Activated CD4-positive, alpha-beta memory T cell treated with anti-CD3 and anti-CD28 coated beads for 36 hours (primary cell): ENCODE results near the gene KAT2B. TPM values are rescaled to one million over a fixed set of nuclear protein-coding genes. Genes with fewer than 3 reads are reported as not detected.

Source experiments
- CTCF ChIA-PET: fragments of 350-600 bp; sonication (Branson Sonifier 250); formaldehyde crosslinking; loops from one replicate; lab custom pipeline; 2021; ENCODE audit warnings: antibody characterized with exemption, inconsistent platforms; lab: Charles Lee
- POLR2A ChIA-PET: fragments of 350-600 bp; sonication (Branson Sonifier 250); formaldehyde crosslinking; loops from one replicate; lab custom pipeline; 2021; ENCODE audit warnings: antibody characterized with exemption; lab: Charles Lee
- DNase-seq: peaks from one replicate; pipeline ENCODE4 v3.0.0-alpha.2; 2020
- H3K27ac Mint-ChIP-seq: one replicate; pipeline ENCODE4 v1.8.0; 2021; ENCODE audit warnings: mixed read lengths
- H3K27me3 Mint-ChIP-seq: one replicate; pipeline ENCODE4 v1.8.0; 2021; ENCODE audit warnings: mixed read lengths
- H3K36me3 Mint-ChIP-seq: one replicate; pipeline ENCODE4 v1.8.0; 2021; ENCODE audit warnings: mixed read lengths
- H3K4me1 Mint-ChIP-seq: one replicate; pipeline ENCODE4 v1.8.0; 2021; ENCODE audit warnings: low read depth, mixed read lengths
- H3K4me3 Mint-ChIP-seq: one replicate; pipeline ENCODE4 v1.8.0; 2021; ENCODE audit warnings: mild to moderate bottlenecking, mixed read lengths
- H3K9me3 Mint-ChIP-seq: one replicate; pipeline ENCODE4 v1.8.0; 2021; ENCODE audit warnings: mixed read lengths
- intact Hi-C: fragments of 100-400 bp; cut with micrococcal nuclease; formaldehyde crosslinking; loops from one replicate; pipeline ENCODE4 v1.15.1; 2023
- microRNA-seq: library from miRNA; unstranded; fragments of <30 nt; microRNA quantifications from one replicate; pipeline ENCODE4 v1.2.0, GENCODE V29; 2022; ENCODE audit warnings: borderline number of aligned reads, borderline microRNAs expressed, borderline replicate concordance
- total RNA-seq, 2 experiments: library from RNA; stranded (reverse); gene quantifications; one replicate each; pipeline ENCODE4 v1.2.3, GENCODE V29; 2021

The KAT2B gene
- total RNA-seq, 2 experiments from 2014 or later: 43.4 to 49.0 TPM

DNA sequence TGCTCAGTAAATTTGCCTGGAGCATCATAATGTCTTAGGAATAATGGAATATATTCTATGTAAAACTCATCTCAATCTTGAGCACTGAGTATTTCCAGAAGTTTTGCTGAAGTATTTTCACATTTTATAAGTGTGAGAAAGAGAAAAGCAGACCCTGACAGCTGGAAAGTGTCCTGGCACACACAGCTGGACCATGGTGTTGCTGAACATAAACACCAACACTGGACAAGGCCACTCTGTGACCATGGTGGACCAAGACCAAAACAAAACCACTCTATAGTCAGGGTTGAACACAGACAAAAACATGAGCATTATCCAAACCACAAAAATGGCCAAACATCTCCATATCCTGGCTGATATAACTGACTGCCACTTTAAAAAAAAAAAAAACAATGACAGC, 160.9 kb downstream of the KAT2B start:
- ChIA-PET POLR2A (no interaction called here), CTCF (no interaction called here)
- H3K36me3 Mint-ChIP-seq: no peaks in the 10 kb centered on the region
- DNase-seq: no peak
- no peak overlapping the region for H3K4me3 Mint-ChIP-seq
- H3K4me1 Mint-ChIP-seq: peaks cover 6% of the 10 kb centered on the region
- intact Hi-C loops: no loop called here
- H3K9me3 Mint-ChIP-seq: peaks cover 4% of the 10 kb centered on the region
- no peak overlapping the region for H3K27ac Mint-ChIP-seq
- no peaks in the 10 kb centered on the region for H3K27me3 Mint-ChIP-seq

Small RNAs within 50 kb of the gene (microRNA-seq; reads per million reads assigned to microRNA genes)
- not detected for gene MIR3135A

Other genes starting within 250 kb of the KAT2B start
- under 1 TPM; 0.51 to 0.57 TPM for gene EFHB, start 106.2 kb upstream of the KAT2B start, total RNA-seq
- 10 to 100 TPM; 55.6 to 65.3 TPM for gene RAB5A, start 93.3 kb upstream of the KAT2B start, total RNA-seq
- gene PP2D1, start 28.2 kb upstream of the KAT2B start, total RNA-seq: not detected
- 10 to 100 TPM; 37.4 to 37.8 TPM for gene SGO1, start 145.8 kb downstream of the KAT2B start, total RNA-seq